ENCODE results near the gene BHLHA15.

- TF ChIP-seq, protein P1, sequence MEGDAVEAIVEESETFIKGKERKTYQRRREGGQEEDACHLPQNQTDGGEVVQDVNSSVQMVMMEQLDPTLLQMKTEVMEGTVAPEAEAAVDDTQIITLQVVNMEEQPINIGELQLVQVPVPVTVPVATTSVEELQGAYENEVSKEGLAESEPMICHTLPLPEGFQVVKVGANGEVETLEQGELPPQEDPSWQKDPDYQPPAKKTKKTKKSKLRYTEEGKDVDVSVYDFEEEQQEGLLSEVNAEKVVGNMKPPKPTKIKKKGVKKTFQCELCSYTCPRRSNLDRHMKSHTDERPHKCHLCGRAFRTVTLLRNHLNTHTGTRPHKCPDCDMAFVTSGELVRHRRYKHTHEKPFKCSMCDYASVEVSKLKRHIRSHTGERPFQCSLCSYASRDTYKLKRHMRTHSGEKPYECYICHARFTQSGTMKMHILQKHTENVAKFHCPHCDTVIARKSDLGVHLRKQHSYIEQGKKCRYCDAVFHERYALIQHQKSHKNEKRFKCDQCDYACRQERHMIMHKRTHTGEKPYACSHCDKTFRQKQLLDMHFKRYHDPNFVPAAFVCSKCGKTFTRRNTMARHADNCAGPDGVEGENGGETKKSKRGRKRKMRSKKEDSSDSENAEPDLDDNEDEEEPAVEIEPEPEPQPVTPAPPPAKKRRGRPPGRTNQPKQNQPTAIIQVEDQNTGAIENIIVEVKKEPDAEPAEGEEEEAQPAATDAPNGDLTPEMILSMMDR (optimal IDR thresholded peaks at IDR 0.05 in 1 of 3, IDR thresholded peaks at IDR 0.05 in 1 of 3, conservative IDR thresholded peaks at IDR 0.05 in 1 of 3; ENCODE audit: extremely low read depth in 1 of 3, insufficient read depth in 2 of 3, low read length in 3 of 3), result peak; percentile 56 to 73 (median 61)
- no peak for TF ChIP-seq EZH2 (IDR thresholded peaks at IDR 0.05; ENCODE audit: low read length)
Observed at GRCh38 chr7:98165827-98166667, 45.2 kb upstream of the BHLHA15 start.
